ENCODE measurements around the gene SPTB. TPM values are rescaled to one million over a fixed set of nuclear protein-coding genes. Genes with fewer than 3 reads are reported as not detected.

SPTB gene
- total RNA-seq, 1 experiment from 2014 or later, result 2.3 TPM

GRCh38 chr14:64763801-64764621 lies 115.7 kb downstream of the SPTB start:
- no peak overlapping the region for H2AFZ ChIP-seq (ENCODE audit: low read length)
- H3K27ac Mint-ChIP-seq, result peak overlapping the region in 2 of 3 experiments; percentile 46 to 57; a peak in 2 of 7 replicates

More at GRCh38 chr14:64763801-64764621, 115.7 kb downstream of the SPTB start:
- Mint-ChIP-seq H3K4me3 (peak overlapping the region; percentile 37 to 50; a peak in 3 of 5 replicates), H3K27me3 (ENCODE audit: low read depth) (peaks cover 23% of the 10 kb centered on the region), H3K9me3 (no peaks in the 10 kb centered on the region; a peak in 2 of 5 replicates), H3K36me3 (ENCODE audit: insufficient read depth in 1 of 3, low read depth in 3 of 3) (no peaks in the 10 kb centered on the region; a peak in 1 of 7 replicates), H3K4me1 (peaks cover 43 to 63% of the 10 kb centered on the region in 2 experiments)
- Histone ChIP-seq H3K27ac (ENCODE audit: insufficient read length, low read depth, low read length) (no peak overlapping the region), H3K9me3 (ENCODE audit: control insufficient read depth, low read depth, low read length) (no peaks in the 10 kb centered on the region), H3K4me1 (ENCODE audit: insufficient read depth, low read length) (no peaks in the 10 kb centered on the region), H3K79me1 (ENCODE audit: insufficient read depth, low read depth, low read length, poor library complexity, severe bottlenecking) (no peaks in the 10 kb centered on the region), H4K20me1 (ENCODE audit: control insufficient read depth, insufficient read depth, insufficient read length) (no peaks in the 10 kb centered on the region), H3K4ac (ENCODE audit: low read depth, low read length) (no peak overlapping the region), H3K14ac (ENCODE audit: insufficient read depth, low read length) (no peak overlapping the region), H3T11ph (ENCODE audit: low read length) (no peak overlapping the region), H4K8ac (replicated peaks; ENCODE audit: insufficient read length, low read depth, low read length) (no peak overlapping the region), H2BK15ac (ENCODE audit: low read depth, low read length) (no peak overlapping the region), H3K23ac (ENCODE audit: insufficient read length, low read depth, low read length) (no peak overlapping the region), H2AK5ac (ENCODE audit: insufficient read length, low read length) (no peak overlapping the region), H3K4me2 (ENCODE audit: insufficient read depth, insufficient read length, low read length) (peak overlapping the region; percentile 6), H3K23me2 (ENCODE audit: insufficient read length, low read depth, low read length, poor library complexity, severe bottlenecking) (peaks cover 4% of the 10 kb centered on the region), H3K79me2 (ENCODE audit: insufficient read depth, low read length) (no peaks in the 10 kb centered on the region), H4K5ac (ENCODE audit: insufficient read length, low read depth, low read length) (no peak overlapping the region), H2BK20ac (ENCODE audit: low read depth, low read length, poor library complexity, severe bottlenecking) (no peak overlapping the region), H2BK12ac (ENCODE audit: insufficient read length, low read depth, low read length) (no peak overlapping the region), H3K27me3 (ENCODE audit: insufficient read depth, low read length) (no peaks in the 10 kb centered on the region), H2BK5ac (ENCODE audit: insufficient read length, low read length) (no peak overlapping the region), H4K91ac (ENCODE audit: insufficient read length, low read depth, low read length) (no peak overlapping the region), H3K18ac (ENCODE audit: insufficient read length, low read depth, low read length) (no peak overlapping the region), H3K9ac (ENCODE audit: extremely low read depth, insufficient read length, low read length) (no peak overlapping the region), H2BK120ac (ENCODE audit: low read depth, low read length, poor library complexity, severe bottlenecking) (no peak overlapping the region), H3K56ac (ENCODE audit: insufficient read length, low read depth, low read length) (no peak overlapping the region)
- WGBS (ENCODE audit: extremely low coverage, insufficient read length, low lambda C conversion rate), result no CpG with 5 or more reads among the region's 18 CpGs
- no peak for TF ChIP-seq CTCF (conservative IDR thresholded peaks at IDR 0.05)
- no peak for DNase-seq
